22Rv1 (cell line): ENCODE measurements around the gene CAVIN2.

ENCODE experiments used
- ZFX ChIP-seq: fragments of 450-650 bp; IDR thresholded peaks from 2 replicates; pipeline ENCODE4 v1.6.1; 2017; ENCODE audit warnings: antibody characterized with exemption, borderline replicate concordance
- TF ChIP-seq, protein P1 (sequence below): fragments of 450-650 bp; IDR thresholded peaks from 2 replicates; pipeline ENCODE4 v1.5.1; 2017; ENCODE audit warnings: mild to moderate bottlenecking

GRCh38 chr2:191848771-191849767, 2.2 kb upstream of the CAVIN2 start:
- TF ChIP-seq, protein P1, sequence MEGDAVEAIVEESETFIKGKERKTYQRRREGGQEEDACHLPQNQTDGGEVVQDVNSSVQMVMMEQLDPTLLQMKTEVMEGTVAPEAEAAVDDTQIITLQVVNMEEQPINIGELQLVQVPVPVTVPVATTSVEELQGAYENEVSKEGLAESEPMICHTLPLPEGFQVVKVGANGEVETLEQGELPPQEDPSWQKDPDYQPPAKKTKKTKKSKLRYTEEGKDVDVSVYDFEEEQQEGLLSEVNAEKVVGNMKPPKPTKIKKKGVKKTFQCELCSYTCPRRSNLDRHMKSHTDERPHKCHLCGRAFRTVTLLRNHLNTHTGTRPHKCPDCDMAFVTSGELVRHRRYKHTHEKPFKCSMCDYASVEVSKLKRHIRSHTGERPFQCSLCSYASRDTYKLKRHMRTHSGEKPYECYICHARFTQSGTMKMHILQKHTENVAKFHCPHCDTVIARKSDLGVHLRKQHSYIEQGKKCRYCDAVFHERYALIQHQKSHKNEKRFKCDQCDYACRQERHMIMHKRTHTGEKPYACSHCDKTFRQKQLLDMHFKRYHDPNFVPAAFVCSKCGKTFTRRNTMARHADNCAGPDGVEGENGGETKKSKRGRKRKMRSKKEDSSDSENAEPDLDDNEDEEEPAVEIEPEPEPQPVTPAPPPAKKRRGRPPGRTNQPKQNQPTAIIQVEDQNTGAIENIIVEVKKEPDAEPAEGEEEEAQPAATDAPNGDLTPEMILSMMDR: no peak
- TF ChIP-seq ZFX: no peak
